Measurements from ENCODE around the gene PLXND1.

PLXND1 gene

DNA sequence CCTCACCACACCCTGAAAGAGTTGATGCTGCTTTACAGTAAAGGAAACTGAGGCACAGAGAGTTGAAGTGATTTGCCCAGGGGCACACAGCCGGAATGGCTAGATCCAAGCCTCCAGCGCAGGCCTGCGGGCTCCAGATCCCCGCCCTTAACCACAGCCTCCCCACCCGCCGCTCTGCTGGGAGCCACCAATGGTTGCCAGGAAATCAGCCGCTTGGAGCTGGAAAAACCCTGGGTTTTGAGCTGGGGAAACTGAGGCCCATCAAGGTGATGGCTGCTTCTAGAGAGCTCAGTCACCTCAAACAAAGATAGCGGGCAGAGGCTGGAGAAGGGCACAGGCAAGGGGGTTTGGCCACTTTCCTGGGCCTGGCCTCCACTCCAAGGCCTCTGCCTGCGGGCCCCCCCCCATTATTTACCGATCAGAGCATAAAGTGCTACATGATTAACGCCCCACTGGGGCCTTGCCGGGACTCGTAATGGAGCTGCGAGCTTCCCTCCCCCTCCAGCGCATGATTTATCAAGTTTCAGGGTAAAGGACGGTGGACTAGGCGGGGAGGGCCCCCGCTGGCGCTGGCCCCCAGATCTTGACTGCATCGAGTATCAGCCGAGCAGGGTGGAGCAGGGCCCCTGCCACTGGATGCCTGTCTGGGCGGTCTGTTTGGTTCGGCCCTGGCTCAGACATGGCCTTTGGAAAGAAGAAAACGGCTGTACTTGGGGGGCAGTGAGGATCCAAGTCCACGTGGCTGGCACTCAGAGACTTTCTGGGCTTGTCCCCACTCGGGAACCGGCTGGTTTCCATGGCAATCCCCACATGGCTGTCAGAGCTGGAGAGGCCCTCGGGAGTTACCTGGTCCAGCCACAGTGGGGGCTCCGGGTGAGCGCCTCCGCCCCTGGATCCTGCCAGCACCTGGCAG, 9.1 kb downstream of the PLXND1 start:
- DNase-seq (ENCODE audit: low spot score): no peak
- in situ Hi-C loops (cut with MboI; ENCODE audit: low pct_unique_long_range_greater_than_20kb, low sequenced_read_pairs, unreplicated experiment): no loop called here
- TF ChIP-seq, protein P1, sequence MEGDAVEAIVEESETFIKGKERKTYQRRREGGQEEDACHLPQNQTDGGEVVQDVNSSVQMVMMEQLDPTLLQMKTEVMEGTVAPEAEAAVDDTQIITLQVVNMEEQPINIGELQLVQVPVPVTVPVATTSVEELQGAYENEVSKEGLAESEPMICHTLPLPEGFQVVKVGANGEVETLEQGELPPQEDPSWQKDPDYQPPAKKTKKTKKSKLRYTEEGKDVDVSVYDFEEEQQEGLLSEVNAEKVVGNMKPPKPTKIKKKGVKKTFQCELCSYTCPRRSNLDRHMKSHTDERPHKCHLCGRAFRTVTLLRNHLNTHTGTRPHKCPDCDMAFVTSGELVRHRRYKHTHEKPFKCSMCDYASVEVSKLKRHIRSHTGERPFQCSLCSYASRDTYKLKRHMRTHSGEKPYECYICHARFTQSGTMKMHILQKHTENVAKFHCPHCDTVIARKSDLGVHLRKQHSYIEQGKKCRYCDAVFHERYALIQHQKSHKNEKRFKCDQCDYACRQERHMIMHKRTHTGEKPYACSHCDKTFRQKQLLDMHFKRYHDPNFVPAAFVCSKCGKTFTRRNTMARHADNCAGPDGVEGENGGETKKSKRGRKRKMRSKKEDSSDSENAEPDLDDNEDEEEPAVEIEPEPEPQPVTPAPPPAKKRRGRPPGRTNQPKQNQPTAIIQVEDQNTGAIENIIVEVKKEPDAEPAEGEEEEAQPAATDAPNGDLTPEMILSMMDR (IDR thresholded peaks at IDR 0.05; ENCODE audit: extremely low read depth, insufficient read depth, missing control alignments): no peak

DNA sequence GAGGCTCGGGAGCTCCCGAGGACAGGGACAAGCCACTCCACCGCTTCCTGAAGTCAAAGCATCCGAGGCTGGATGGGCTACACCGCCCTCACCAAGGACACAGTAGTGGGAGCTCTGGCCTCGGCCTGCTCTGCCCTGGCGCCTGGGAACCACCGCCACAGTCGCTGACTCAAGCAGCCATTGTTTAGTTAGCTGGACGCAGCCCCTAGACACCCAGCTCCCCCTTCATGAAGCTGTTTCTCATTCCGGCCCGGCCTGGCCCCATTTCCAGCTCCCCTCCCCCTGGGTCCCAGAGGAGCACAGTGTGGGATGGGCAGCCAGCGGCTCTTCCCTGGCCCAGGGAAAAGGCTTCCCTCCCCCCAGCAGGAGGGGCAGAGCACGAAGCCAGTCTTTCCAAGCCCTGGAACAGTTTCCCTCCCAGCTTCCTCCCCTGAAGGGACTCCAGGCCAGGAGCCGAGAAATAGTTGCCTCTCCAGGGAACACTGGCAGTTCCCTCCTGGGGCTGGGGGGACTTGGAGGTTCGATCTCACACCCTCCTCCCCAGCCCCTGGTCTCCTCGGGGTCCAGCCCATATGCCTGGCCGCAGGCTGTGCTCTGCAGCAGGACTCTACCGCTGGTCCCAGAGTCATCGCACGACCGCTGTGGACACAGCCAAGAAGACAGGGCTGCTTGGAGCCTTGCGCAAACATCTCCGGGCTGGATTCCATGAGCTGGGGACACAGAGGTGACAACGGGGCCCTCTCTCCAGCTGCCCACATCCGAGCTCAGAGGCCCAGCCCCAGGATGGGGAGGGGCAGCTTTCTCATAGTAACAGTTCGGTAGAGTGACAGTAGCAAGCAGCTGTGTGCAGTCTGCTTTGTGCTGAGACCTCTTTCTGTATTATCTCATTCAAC, 10.0 kb downstream of the PLXND1 start:
- TF ChIP-seq, protein P1 (IDR thresholded peaks at IDR 0.05; ENCODE audit: extremely low read depth, insufficient read depth, missing control alignments): no peak
- DNase-seq (ENCODE audit: low spot score): no peak
- in situ Hi-C loops (cut with MboI; ENCODE audit: low pct_unique_long_range_greater_than_20kb, low sequenced_read_pairs, unreplicated experiment): no loop called here

DNA sequence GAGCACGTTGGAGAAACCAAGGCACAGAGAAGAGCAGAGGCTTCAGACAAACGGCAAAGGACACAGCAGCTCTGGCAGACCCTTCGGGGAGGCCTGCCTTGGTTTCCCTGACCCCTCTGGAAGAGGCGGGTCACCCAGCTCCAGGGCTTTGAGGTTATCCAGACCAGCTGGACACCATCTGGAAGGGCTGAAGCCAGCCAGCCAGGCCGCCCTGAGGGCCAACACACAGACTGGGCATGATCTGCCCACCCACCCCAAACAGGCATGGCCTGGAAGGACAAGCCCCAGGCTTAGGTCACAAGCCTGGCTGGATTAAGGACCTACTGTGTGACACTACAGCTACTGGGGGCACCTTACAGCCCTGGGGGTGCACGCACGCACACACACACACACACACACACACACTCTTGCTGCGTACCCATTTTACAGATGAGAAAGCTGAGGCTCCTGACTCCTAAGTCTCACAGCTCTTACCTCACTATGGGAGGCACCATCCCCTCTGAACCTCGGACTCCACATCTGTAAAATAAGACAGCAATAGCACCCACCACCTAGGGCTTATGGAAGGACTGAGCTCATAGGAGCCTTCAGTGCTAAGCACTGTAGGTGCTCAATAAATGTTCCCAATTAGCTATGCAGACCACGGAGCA, 10.8 kb downstream of the PLXND1 start:
- TF ChIP-seq, protein P1 (IDR thresholded peaks at IDR 0.05; ENCODE audit: extremely low read depth, insufficient read depth, missing control alignments): no peak
- DNase-seq (ENCODE audit: low spot score): no peak
- in situ Hi-C loops (cut with MboI; ENCODE audit: low pct_unique_long_range_greater_than_20kb, low sequenced_read_pairs, unreplicated experiment): no loop called here

DNA sequence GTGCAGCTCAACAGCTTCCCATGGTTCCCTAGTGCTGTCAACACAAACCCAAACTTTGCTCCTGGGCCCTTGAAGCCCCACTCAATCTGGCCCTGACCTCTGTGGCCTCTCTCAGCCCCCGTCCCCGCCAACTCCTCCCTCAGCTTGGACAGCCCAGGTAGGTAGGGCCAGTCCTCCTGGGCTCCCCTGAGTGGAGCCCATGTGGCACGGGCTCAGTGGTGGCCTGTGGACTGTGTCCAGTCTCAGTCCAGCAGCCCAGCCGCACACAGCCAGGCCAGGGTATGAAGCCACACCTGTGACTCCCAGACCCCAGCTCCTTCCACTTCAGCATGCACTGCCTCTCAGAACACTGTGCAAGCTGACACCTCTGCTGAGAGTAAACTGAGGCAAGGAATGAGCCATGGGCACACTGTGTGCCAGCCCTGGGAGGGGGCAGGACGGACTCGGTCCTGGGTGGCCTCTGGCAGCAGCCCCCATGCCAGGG, 11.5 kb downstream of the PLXND1 start:
- no peak for DNase-seq (ENCODE audit: low spot score)
- in situ Hi-C loops (cut with MboI; ENCODE audit: low pct_unique_long_range_greater_than_20kb, low sequenced_read_pairs, unreplicated experiment): no loop called here
- TF ChIP-seq, protein P1 (IDR thresholded peaks at IDR 0.05; ENCODE audit: extremely low read depth, insufficient read depth, missing control alignments): no peak

DNA sequence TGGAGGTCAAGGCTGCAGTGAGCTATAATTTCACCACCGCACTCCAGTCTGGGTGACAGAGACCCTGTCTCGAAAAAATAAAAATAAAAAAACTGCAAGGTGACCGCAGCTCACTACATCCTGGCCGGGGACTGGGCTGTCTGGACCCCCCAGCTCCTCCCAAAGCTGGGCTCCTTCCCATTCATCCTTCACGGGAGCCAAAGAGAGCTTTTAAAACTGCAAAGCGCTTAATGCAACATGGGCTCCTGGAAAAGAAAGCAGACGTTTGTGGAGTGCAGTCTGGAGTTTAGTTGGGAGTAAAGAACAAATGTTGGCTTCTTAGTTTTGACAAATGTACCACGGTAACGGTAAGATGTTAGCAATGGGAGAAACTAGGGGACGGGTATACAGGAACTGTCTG, 12.1 kb downstream of the PLXND1 start:
- DNase-seq (ENCODE audit: low spot score): no peak
- in situ Hi-C loops (cut with MboI; ENCODE audit: low pct_unique_long_range_greater_than_20kb, low sequenced_read_pairs, unreplicated experiment): no loop called here
- TF ChIP-seq, protein P1 (IDR thresholded peaks at IDR 0.05; ENCODE audit: extremely low read depth, insufficient read depth, missing control alignments): no peak

Measured in GM13977 (cell line).